Islet of Langerhans (tissue), 1 donor: ENCODE data around the gene PLXNB2.
"Not testable (repeated sequence)": the region's sequence is repeated elsewhere in the genome, so short reads cannot be mapped to it uniquely, and the experiment has no call there.

Experiments
- FAIRE-seq: peaks from one replicate; lab custom pipeline; 2011; peaks lifted over from hg19 to GRCh38; lab: Jason Lieb, UNC

The PLXNB2 gene, protein sequence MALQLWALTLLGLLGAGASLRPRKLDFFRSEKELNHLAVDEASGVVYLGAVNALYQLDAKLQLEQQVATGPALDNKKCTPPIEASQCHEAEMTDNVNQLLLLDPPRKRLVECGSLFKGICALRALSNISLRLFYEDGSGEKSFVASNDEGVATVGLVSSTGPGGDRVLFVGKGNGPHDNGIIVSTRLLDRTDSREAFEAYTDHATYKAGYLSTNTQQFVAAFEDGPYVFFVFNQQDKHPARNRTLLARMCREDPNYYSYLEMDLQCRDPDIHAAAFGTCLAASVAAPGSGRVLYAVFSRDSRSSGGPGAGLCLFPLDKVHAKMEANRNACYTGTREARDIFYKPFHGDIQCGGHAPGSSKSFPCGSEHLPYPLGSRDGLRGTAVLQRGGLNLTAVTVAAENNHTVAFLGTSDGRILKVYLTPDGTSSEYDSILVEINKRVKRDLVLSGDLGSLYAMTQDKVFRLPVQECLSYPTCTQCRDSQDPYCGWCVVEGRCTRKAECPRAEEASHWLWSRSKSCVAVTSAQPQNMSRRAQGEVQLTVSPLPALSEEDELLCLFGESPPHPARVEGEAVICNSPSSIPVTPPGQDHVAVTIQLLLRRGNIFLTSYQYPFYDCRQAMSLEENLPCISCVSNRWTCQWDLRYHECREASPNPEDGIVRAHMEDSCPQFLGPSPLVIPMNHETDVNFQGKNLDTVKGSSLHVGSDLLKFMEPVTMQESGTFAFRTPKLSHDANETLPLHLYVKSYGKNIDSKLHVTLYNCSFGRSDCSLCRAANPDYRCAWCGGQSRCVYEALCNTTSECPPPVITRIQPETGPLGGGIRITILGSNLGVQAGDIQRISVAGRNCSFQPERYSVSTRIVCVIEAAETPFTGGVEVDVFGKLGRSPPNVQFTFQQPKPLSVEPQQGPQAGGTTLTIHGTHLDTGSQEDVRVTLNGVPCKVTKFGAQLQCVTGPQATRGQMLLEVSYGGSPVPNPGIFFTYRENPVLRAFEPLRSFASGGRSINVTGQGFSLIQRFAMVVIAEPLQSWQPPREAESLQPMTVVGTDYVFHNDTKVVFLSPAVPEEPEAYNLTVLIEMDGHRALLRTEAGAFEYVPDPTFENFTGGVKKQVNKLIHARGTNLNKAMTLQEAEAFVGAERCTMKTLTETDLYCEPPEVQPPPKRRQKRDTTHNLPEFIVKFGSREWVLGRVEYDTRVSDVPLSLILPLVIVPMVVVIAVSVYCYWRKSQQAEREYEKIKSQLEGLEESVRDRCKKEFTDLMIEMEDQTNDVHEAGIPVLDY (N-terminal part only)

DNA sequence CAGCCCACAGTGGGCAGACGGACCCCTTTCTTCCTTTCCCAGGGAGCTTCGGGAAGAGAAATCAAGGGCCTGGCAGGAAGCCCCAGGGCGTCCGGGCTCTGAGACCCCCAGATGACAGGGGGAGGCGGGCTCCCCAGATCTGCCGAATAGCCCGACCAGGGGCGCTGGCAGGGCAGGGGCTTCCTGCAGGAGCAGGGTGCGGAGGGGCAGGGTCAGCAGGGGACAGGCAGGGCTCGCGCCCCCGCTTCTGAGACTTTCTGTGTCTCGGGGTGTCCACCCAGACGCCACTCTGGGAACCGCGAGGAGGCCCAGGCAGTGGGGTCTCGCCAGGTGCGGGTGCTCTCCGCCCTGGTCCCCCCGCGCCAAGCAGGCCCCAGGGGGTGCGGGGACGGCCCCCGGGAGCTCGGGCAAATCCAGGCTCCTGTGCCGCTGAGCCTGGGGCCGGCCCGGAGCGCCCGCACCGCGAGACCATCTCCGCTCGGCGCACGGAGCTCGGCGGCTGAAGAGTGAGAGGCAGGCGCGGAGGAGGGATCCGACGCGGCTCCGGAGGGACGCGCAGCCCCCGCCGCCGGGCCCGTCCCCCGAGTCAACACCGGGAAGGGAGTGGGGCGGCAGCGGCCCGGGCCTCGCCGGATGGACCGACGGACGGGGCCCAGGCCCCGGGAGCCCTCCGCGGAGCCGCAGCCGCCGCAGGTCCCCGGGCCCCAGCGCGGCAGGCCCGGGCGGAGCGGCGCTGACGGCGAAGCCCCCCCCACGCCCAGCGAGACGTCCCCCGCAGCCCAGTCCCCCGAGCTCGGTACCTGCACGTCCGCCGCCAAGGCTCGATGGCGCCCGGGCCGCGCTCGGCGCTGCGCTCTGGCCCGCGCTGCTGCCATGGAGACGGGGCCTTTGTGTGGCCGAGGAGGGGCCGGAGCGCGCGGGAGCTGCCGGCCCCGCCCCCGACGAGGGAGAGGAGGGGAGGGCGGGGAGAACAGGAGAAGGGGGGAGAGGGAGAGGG lies at the start of gene PLXNB2:
TSS of gene PLXNB2 (minus strand) at position 894 of the 997 bp plus-strand sequence. CDS start 17,062 bp downstream, outside the sequence.
- no peak for FAIRE-seq

DNA sequence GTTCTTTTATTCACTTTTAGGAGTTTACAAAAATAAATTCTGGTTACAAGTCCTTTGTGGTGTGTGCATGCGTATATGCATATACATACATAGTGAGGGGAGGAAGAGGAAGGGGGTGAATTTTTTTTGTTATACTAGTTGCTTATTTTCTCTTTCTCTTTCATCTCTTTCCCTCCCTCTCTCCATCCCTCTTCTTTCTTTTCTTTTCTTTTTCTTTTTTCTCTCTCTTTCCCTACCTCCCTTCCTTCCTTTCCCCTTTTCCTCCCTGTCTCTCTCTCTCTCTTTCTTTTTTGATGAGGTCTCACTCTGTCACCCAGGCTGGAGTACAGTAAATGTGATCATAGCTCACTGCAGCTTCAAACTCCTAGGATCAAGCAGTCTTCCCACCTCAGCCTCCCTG lies 49.8 kb upstream of the PLXNB2 start:
- FAIRE-seq: no peak

DNA sequence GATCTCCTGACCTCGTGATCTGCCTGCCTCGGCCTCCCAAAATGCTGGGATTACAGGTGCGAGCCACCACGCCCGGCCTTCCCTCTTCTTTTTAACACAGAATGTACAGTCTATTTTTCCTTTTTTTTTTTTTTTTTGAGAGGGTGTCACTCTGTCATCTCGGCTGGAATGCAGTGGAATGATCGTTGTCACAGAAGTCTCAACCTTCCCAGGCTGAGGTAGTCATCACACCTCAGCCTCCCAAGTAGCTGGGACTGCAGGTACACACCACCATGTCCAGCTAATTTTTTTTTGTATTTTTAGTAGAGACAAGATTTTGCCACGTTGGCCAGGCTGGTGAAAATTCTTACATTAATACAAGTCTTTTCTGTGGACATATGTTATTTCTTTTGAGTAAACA lies 48.7 kb upstream of the PLXNB2 start:
- FAIRE-seq: no peak

DNA sequence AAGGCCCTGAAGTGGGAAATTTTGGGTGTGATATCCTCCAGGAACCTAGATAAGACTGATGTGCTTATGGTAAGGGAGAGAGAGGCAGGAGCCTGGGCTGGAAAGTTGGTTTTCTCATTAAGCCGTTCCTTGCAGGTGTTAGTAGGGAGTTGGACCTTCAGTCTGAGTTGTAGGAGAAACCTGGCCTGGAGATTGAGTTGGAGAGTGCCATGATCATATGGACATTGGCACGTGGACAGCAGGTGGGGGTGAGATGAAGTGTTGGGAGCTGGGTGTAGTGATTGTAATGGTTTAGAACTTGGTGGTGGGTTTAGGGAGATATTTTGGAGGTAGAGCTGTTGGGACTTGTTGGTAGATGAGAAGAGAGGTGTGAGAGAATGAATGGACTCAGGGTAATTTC lies 40.6 kb upstream of the PLXNB2 start:
- FAIRE-seq: no peak

DNA sequence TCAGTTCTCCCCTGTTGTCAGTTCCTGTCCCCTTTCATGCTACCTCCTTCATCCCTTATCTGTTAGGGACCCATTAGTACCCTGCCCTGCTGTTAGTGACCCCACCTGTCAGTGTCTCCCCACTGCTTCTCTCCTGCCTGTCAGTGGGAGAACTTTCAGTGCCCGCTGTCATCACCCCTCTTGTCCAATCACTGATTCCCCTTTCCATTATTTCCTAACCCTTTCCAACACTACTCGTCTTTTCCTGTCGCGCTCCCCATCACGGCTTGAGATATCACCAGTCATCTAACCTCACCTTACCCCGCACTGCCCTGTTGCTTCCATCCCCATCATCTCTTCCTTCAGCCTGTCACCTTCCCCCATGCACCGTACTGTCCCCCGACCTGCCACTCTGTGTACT lies 39.7 kb upstream of the PLXNB2 start:
- no peak for FAIRE-seq

DNA sequence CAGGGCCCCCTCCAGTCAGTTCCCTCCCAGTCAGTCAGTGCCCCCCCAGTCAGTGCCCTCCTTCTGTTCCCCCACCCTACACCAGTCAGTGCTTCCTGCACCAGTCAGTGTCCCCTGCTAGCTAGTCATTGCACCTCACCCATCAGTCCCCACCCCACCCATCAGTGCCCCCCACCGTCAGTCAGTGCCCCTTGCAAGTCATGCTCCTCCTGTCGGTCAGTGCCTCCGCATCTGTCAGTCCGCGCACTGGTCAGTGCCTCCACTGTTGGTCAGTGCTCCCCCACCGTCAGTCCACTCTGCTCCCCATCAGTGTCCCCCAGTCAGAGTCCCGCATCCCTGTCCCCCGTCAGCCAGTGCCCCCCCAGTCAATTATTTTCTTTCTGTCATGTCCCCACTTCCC lies 39.0 kb upstream of the PLXNB2 start:
- FAIRE-seq: no peak

DNA sequence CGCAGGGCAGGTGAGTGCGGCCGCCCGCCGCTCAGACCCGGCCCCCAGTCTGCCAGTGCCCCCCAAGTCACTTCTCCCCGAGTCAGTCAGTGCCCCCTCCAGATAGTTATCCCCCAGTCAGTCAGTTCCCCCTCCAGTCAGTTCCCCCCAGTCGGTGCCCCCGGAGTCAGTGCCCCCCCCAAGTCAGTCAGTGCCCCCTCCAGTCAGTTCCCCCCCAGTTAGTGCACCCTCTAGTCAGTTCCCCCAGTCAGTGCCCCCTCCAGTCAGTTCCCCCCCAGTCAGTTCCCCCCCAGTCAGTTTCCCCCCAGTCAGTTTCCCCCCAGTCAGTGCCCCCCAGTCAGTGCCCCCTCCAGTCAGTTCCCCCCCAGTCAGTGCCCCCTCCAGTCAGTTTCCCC lies 36.1 kb upstream of the PLXNB2 start:
- FAIRE-seq: no peak

DNA sequence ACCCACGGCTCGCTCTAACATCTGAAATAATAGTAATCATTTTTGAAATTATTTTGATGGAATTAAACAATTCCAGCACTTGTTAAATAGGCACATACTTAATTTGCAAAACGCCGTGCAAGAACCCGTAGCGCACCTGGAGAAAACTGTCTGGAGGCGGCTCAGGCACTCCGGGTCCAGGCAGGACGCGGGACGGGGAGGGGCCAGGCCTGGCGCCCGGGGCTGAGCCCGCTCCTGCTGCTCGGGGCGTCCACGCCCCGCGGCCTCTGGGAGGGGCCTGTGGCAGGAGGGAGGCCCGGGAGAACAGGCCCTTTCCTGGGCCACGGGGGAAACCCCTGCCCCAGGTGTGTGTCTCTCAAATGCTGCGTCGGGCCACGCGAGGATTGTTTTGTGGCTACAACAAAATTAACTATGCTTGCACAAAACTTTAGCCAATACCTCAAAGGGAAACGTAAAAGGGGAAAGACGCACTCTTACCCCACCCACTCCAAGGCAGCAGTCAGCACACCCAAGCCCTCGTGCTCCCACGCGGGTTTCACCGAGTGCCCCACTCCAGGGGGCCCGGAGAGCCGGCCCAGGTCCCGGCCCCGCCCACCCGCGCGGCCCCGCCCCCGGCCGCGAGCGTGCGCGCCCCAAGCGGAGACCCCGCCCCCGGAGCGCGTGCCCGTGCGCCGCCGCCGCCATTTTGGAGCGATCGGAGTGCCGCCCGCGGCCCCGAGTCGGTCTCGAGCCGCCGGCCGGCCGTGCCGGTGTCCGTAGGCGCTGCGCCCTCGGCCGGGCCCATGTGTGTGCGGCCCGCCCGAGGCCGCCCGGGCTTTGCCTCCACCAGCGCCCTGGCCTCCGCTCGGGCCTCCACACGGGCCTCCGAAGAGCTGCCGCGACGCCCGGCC lies 35.5 kb upstream of the PLXNB2 start, which contains the start of gene PPP6R2:
TSS of gene PPP6R2 (plus strand) at position 677 of the 890 bp plus-strand sequence. CDS start 50,582 bp downstream, outside the sequence.
- FAIRE-seq: no peak

DNA sequence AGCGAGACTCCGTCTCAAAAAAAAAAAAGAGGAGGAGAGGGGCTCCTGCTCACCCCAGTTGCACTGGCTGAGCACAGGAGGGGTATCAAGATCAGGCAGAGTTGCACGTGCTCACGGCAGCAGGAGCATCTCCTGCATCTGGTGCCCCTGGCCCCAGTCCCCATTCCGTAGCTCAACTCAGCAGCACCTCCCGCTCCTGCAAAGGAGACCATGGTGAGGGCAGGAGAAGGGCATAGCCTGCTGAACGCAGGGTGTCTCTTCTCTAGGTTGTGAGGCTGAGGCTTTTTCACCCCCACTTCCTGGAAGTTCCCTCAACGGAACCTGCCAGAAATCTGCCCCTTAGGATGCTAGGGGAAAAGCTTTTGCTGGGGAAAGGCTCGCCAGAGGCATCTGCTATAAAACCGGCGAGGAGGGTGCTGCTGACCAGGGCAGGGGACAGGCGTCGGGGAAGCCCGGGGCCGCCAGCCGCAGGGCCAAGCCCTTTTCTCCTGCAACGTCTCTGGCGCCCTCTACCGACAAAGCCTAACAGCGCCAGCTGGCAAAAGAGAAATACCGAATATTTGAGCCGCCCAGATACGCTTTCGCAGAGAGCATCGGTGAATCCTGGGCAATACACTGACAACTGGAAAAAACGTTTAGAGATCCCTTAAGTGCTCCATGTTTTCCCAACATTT lies 34.7 kb upstream of the PLXNB2 start:
- FAIRE-seq: no peak

DNA sequence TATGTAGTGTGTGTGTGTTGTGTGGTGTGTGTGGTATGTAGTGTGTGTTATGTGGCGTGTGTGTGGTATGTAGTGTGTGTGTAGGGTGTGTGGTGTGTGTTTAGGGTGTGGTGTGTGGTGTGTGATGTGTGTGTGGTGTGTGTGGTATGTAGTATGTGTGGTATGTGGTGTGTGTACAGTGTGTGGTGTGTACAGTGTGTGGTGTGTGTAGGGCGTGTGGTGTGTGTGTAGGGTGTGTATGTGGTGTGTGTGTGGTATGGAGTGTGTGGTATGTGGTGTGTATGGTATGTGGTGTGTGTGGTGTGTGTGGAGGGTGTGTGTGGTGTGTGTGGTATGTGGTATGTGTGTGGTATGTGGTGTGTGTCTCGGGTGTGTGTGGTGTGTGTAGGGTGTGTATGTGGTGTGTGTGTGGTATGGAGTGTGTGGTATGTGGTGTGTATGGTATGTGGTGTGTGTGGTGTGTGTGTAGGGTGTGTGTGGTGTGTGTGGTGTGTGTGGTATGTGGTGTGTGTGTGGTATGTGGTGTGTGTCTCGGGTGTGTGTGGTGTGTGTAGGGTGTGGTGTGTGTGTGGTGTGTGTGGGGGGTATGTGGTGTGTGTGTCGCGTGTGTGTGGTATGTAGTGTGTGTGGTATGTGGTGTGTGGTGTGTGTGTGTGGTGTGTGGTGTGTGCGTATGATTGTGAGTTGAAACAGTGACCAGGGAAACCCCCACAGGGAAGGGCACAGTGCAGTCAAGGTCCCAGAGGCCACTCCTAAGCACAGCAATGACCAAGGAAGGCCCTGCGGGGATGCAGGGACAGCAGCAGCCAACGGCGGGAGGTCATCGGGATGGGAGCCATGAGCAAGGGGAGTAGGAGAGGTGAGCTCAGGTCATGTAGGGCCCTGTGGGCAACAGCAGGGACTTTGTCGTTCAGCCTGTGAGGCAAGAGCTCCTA lies 32.8 kb upstream of the PLXNB2 start:
- no peak for FAIRE-seq

DNA sequence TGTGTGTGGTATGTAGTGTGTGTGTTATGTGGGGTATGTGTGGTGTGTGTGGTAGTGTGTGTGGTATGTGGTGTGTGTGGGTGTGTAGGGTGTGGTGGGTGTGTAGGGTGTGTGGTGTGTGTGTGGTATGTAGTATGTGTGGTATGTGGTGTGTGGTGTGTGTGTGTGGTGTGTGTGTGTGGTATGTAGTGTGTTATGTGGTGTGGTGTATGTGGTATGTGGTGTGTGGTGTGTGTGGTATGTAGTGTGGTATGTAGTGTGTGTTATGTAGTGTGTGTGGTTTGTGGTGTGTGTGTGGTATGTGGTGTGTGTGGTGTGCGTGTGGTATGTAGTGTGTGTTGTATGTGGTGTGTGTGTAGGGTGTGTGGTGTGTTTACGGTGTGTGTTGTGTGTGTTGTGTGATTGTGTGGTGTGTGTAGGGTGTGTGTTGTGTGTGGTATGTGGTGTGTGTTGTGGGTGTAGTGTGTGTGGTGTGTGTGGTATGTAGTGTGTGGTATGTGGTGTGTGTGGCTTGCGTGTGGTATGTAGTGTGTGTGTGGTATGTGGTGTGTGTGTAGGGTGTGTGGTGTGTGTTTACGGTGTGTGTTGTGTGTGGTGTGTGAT lies 31.5 kb upstream of the PLXNB2 start:
- no peak for FAIRE-seq

DNA sequence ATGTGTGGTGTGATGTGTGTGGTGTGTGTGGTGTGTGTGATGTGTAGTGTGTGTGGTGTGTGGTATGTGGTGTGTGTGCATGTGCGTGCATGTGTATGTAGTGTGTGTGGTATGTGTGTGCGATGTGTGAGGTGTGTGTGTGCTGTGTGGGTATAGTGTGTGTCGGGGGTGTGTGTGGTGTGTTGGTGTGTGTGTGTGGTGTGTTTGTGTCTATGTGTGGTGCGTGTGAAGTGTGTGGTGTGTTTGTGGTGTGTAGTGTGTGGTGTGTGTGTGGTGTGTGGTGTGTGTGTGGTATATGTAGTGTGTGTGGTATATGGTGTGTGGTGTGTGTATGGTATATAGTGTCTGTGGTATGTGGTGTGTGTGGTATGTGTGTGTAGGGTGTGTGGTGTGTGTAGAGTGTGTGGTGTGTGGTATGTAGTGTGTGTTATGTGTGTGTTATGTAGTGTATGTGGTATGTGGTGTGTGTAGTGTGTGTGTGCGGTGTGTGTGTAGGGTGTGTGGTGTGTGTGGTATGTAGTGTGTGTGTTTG lies 30.7 kb upstream of the PLXNB2 start:
- FAIRE-seq: no peak

DNA sequence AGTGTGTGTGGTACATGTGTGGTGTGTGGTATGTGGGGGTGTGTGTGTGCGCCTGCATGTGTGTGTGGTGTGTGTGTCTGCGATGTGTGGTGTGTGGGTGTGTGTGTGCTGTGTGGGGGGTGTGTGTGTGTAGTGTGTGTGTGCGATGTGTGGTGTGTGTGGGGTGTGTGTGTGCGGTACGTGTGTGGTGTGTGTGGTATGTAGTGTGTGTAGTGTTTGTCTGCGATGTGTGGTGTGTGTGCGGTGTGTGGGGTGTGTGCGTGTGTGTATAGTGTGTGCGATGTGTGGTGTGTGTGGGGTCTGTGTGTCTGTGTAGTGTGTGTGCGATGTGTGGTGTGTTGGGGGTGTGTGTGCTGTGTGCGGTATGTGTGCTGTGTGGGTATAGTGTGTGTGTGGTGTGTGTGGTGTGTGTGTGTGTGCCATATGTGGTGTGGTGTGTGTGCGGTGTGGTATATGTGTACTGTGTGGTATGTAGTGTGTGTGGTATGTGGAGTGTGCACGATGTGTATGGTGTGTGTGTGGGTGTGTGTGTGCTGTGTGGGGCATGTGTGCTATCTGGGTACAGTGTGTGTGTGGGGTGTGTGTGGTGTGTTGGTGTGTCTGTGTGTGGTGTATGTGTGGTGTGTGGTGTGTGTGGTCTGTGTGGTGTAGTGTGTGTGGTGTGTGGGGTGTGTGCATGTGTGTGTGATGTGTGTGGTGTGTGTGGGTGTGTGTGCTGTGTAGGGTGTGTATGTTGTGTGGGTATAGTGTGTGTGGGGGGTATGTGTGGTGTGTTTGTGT lies 30.0 kb upstream of the PLXNB2 start:
- FAIRE-seq: no peak

DNA sequence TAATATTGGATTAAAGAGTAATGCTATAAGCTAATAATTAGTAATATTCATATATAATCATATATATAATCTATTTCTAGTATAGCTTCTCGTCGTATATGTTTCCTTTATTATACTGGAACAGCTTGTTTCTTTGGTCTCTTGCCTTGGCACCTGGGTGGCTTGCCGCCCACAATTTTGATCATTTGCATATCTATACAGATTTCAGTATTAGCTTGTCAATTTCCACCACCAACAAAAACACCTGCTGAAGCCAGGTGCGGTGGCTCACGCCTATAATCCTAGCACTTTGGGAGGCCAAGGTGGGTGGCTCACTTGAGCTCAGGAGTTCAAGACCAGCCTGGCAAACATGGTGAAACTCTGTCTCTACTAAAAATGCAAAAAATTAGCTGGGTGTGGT lies 27.0 kb upstream of the PLXNB2 start:
- FAIRE-seq: not testable (repeated sequence)

DNA sequence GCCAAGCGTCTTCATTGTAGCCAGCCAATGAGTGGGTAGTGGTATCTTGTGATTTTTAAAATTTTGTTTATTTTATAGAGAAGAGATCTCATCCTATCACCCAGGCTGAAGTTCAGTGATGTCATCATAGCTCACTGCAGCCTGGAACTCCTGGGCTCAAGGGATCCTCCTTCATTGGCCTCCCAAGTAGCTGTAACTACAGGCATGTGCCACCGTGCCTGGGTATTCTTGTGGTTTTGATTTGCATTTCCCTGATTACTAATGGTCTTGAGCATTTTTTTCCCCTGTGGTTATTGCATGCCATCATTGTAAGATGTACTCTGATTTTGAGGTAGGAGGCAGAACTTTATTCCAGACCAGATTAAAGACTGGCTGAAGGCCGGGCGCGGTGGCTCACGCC lies 21.8 kb upstream of the PLXNB2 start:
- no peak for FAIRE-seq

DNA sequence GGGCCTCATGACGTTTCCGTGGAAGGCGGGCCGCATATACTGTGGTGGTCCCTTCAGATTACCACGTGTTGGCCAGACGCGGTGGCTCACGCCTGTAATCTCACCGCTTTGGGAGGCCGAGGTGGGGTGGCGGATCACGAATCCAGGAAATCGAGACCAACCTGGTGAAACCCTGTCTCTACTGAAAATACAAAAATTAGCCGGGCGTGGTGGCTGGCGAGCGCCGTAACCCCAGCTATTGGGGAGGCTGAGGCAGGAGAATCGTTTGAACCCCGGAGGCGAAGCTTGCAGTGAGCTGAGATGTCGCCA lies 20.2 kb upstream of the PLXNB2 start:
- no peak for FAIRE-seq
